ENCODE measurements around the gene ST3GAL6. TPM values are rescaled to one million over a fixed set of nuclear protein-coding genes. Genes with fewer than 3 reads are reported as not detected.

The ST3GAL6 gene
- total RNA-seq, 1 donor from 2014 or later = 2.9 TPM

GRCh38 chr3:98731720-98732285, 31.3 kb upstream of the ST3GAL6 start:
- TF ChIP-seq CTCF (IDR thresholded peaks at IDR 0.05; ENCODE audit: insufficient read depth, low read length, severe bottlenecking) = no peak
- peak; percentile 17 for DNase-seq (ENCODE audit: low read depth)
- no peaks in the 10 kb centered on the region for H3K36me3 ChIP-seq (ENCODE audit: control insufficient read depth, insufficient read depth, low read length)
- H3K27me3 ChIP-seq (ENCODE audit: control insufficient read depth, insufficient read depth, low read length) = no peaks in the 10 kb centered on the region
- peak overlapping the region; percentile 88 for H3K4me3 ChIP-seq (ENCODE audit: low read depth, low read length)
- FAIRE-seq = no peak

GRCh38 chr3:98732286-98733052, 30.7 kb upstream of the ST3GAL6 start:
- TF ChIP-seq CTCF (IDR thresholded peaks at IDR 0.05; ENCODE audit: insufficient read depth, low read length, severe bottlenecking) = no peak
- no peaks in the 10 kb centered on the region for H3K36me3 ChIP-seq (ENCODE audit: control insufficient read depth, insufficient read depth, low read length)
- no peaks in the 10 kb centered on the region for H3K27me3 ChIP-seq (ENCODE audit: control insufficient read depth, insufficient read depth, low read length)
- DNase-seq (ENCODE audit: low read depth) (no peak), FAIRE-seq (no peak)
- peak overlapping the region; percentile 88 for H3K4me3 ChIP-seq (ENCODE audit: low read depth, low read length)

GRCh38 chr3:98733053-98733811, 29.9 kb upstream of the ST3GAL6 start:
- Histone ChIP-seq H3K36me3 (ENCODE audit: control insufficient read depth, insufficient read depth, low read length) (no peaks in the 10 kb centered on the region), H3K4me3 (ENCODE audit: low read depth, low read length) (peak overlapping the region; percentile 88), H3K27me3 (ENCODE audit: control insufficient read depth, insufficient read depth, low read length) (no peaks in the 10 kb centered on the region)
- no peak for FAIRE-seq
- no peak for TF ChIP-seq CTCF (IDR thresholded peaks at IDR 0.05; ENCODE audit: insufficient read depth, low read length, severe bottlenecking)
- no peak for DNase-seq (ENCODE audit: low read depth)

- no peaks in the 10 kb centered on the region for H3K27me3 ChIP-seq (ENCODE audit: control insufficient read depth, insufficient read depth, low read length)
- FAIRE-seq (no peak), DNase-seq (ENCODE audit: low read depth) (no peak)
- H3K4me3 ChIP-seq (ENCODE audit: low read depth, low read length) = peak overlapping the region; percentile 88
- no peak for TF ChIP-seq CTCF (IDR thresholded peaks at IDR 0.05; ENCODE audit: insufficient read depth, low read length, severe bottlenecking)
- no peaks in the 10 kb centered on the region for H3K36me3 ChIP-seq (ENCODE audit: control insufficient read depth, insufficient read depth, low read length)
Measured at GRCh38 chr3:98733812-98734281, 29.3 kb upstream of the ST3GAL6 start.

GRCh38 chr3:98734306-98734705, 28.8 kb upstream of the ST3GAL6 start:
- Histone ChIP-seq H3K4me3 (ENCODE audit: low read depth, low read length) (no peak overlapping the region), H3K36me3 (ENCODE audit: control insufficient read depth, insufficient read depth, low read length) (no peaks in the 10 kb centered on the region), H3K27me3 (ENCODE audit: control insufficient read depth, insufficient read depth, low read length) (no peaks in the 10 kb centered on the region)
- FAIRE-seq (no peak), DNase-seq (ENCODE audit: low read depth) (no peak)
- no peak for TF ChIP-seq CTCF (IDR thresholded peaks at IDR 0.05; ENCODE audit: insufficient read depth, low read length, severe bottlenecking)
